Vagina (tissue), 2 donors: ENCODE data around the gene ICA1L. TPM values are rescaled to one million over a fixed set of nuclear protein-coding genes. Genes with fewer than 3 reads are reported as not detected.

Source experiments
- DNase-seq, 2 donors: peaks; one replicate each; pipeline ENCODE4 v3.0.0-alpha.2; 2017; ENCODE audit errors: extremely low spot score in 2 of 2
- H3K27ac ChIP-seq: fragments of 200-600 bp; sonication (generic); one replicate; pipeline ENCODE4 v1.5.1; 2019
- H3K27me3 ChIP-seq: fragments of 200-600 bp; sonication (generic); one replicate; pipeline ENCODE4 v1.5.1; 2019
- H3K36me3 ChIP-seq, 2 donors: fragments of 200-600 bp; sonication (generic); one replicate each; pipeline ENCODE4 v1.5.1; 2017 to 2019
- H3K4me1 ChIP-seq: fragments of 200-600 bp; sonication (generic); one replicate; pipeline ENCODE4 v1.5.1; 2019
- H3K4me3 ChIP-seq, 2 donors: fragments of 200-600 bp; sonication (generic); 1 replicate in 1 of 2; 2 replicates in 1 of 2; pipeline ENCODE4 v1.5.1; 2016 to 2019
- H3K9me3 ChIP-seq: fragments of 200-600 bp; sonication (generic); one replicate; pipeline ENCODE4 v1.5.1; 2019
- CTCF ChIP-seq, 3 experiments: fragments of 450-650 bp in 2 of 3; fragments of 200-600 bp in 1 of 3; sonication (generic) in 1 of 3; IDR thresholded peaks; one replicate each; pipeline ENCODE4 v1.5.1; 2017 to 2019; ENCODE audit warnings: antibody characterized with exemption in 3 of 3, mild to moderate bottlenecking in 2 of 3, moderate library complexity in 2 of 3
- POLR2A ChIP-seq, 2 donors: fragments of 450-650 bp; IDR thresholded peaks; one replicate each; pipeline ENCODE4 v1.6.1; 2017; ENCODE audit warnings: antibody characterized with exemption in 2 of 2, mild to moderate bottlenecking in 2 of 2, moderate library complexity in 2 of 2
- POLR2AphosphoS5 ChIP-seq, 2 donors: sonication (generic); formaldehyde crosslinking; IDR thresholded peaks; one replicate each; pipeline ENCODE4 v1.9.0; 2017; ENCODE audit warnings: antibody characterized with exemption in 2 of 2, mild to moderate bottlenecking in 2 of 2, low read depth in 1 of 2; ENCODE audit not compliant: insufficient read depth in 1 of 2
- intact Hi-C: fragments of 100-400 bp; cut with DNase I; formaldehyde crosslinking; loops from one replicate; pipeline ENCODE4 v1.15.1; 2023
- total RNA-seq: library from RNA; depleted of rRNA; stranded (reverse); fragments of >200 nt; gene quantifications from one replicate; pipeline ENCODE4 v1.2.3, GENCODE V29; 2016

ICA1L gene
- total RNA-seq, 1 donor from 2014 or later: 21.6 TPM

DNA sequence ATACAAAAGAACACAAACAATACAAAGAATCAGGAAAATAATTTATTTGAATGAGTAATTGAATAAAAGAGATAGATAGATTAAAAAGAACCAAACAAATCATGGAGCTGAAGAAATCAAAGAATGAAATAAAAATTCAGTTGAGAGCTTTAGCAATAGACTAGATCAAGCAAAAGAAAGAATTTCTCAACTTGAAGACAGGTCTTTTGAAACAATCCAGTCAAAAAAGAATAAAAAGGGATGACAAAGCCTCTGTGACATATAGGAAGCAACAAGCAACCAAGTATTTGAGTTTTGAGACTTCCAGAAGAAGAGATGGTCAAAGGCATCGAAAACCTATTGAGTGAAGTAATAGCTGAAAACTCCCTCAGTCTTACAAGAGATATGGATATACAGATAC is 128.0 kb downstream of the ICA1L start:
- Histone ChIP-seq H3K27ac (no peak overlapping the region), H3K4me3 (no peak overlapping the region), H3K4me1 (no peaks in the 10 kb centered on the region), H3K36me3 (no peaks in the 10 kb centered on the region), H3K27me3 (no peaks in the 10 kb centered on the region), H3K9me3 (no peaks in the 10 kb centered on the region)
- intact Hi-C loops: no loop called here
- no peak for DNase-seq
- TF ChIP-seq POLR2AphosphoS5 (IDR thresholded peaks at IDR 0.05; ENCODE audit: insufficient read depth in 1 of 2, low read depth in 1 of 2) (no peak), CTCF (IDR thresholded peaks at IDR 0.05) (no peak), POLR2A (IDR thresholded peaks at IDR 0.05) (no peak)

DNA sequence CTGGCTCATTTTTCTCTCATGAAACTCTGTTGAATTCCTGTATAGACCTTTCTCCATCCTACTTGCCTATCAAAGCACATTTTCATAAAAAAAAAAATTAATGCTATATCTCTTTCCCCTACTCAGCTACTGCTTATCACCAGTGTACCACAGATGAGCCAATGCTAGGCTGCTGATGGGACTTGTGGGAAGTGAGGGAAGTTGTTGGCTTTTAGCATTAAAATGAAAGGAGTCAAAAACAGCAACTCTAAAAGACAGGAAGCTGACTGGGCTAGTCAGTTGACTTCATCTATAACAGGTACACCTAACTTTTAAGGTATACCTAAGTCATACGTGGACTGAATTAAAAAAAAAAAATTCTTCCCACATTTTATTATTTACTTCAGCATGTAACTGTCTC is 134.7 kb downstream of the ICA1L start:
- no peaks in the 10 kb centered on the region for H3K27me3 ChIP-seq
- no peaks in the 10 kb centered on the region for H3K9me3 ChIP-seq
- no peaks in the 10 kb centered on the region for H3K4me1 ChIP-seq
- no peak for TF ChIP-seq POLR2AphosphoS5 (IDR thresholded peaks at IDR 0.05; ENCODE audit: insufficient read depth in 1 of 2, low read depth in 1 of 2)
- no peak for TF ChIP-seq POLR2A (IDR thresholded peaks at IDR 0.05)
- TF ChIP-seq CTCF (IDR thresholded peaks at IDR 0.05): no peak
- intact Hi-C loops: no loop called here
- peaks cover 0 to 17% of the 10 kb centered on the region in 2 donors for H3K36me3 ChIP-seq
- DNase-seq: no peak
- no peak overlapping the region for H3K27ac ChIP-seq
- no peak overlapping the region for H3K4me3 ChIP-seq

DNA sequence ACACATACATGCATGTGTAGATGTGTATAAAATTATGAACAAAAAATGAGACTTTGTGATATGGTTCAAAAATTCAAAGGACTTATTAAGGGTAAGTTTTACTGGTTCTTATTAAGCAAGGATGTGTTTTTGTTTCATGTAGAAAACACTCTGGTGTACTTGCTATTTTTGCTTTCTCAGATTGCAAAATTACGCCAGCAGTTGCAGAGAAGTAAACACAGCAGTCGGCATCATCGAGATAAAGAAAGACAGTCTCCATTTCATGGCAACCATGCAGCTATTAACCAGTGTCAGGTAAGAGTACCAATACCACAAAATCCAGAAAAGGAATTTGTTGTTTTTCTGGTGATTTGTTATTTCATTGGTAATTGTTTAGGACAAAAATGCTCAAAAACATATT is 145.5 kb downstream of the ICA1L start:
- Histone ChIP-seq H3K36me3 (peaks cover 0 to 7% of the 10 kb centered on the region in 2 donors), H3K4me1 (no peaks in the 10 kb centered on the region), H3K4me3 (no peak overlapping the region), H3K27me3 (no peaks in the 10 kb centered on the region), H3K9me3 (no peaks in the 10 kb centered on the region), H3K27ac (no peak overlapping the region)
- DNase-seq: no peak
- no peak for TF ChIP-seq POLR2A (IDR thresholded peaks at IDR 0.05)
- no peak for TF ChIP-seq POLR2AphosphoS5 (IDR thresholded peaks at IDR 0.05; ENCODE audit: insufficient read depth in 1 of 2, low read depth in 1 of 2)
- TF ChIP-seq CTCF (IDR thresholded peaks at IDR 0.05): no peak
- intact Hi-C loops: no loop called here

DNA sequence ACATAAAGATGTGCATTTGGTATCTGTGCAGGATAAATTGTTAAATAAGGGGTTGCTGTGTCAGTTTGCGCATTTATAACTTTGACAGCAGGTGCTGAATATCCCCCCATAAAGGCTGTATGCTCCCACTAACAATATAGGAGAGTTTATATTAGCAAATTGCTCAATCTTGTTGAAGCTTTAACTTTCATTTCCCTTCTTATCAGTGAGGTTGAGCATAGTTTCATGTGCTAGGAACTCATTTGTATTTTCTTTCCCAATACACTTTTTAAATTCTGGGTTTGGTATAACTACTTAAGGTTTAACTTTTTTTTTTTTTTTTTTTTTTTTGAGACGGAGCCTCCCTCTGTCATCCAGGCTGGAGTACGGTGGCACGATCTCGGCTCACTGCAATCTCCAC is 147.8 kb downstream of the ICA1L start:
- DNase-seq: no peak
- Histone ChIP-seq H3K9me3 (no peaks in the 10 kb centered on the region), H3K27me3 (no peaks in the 10 kb centered on the region), H3K4me3 (no peak overlapping the region), H3K27ac (no peak overlapping the region), H3K4me1 (no peaks in the 10 kb centered on the region), H3K36me3 (peaks cover 0 to 7% of the 10 kb centered on the region in 2 donors)
- intact Hi-C loops: no loop called here
- TF ChIP-seq POLR2A (IDR thresholded peaks at IDR 0.05) (no peak), CTCF (IDR thresholded peaks at IDR 0.05) (no peak), POLR2AphosphoS5 (IDR thresholded peaks at IDR 0.05; ENCODE audit: insufficient read depth in 1 of 2, low read depth in 1 of 2) (no peak)

Other genes with a start within 250 kb of the ICA1L start
- gene FAM117B, start 236.8 kb downstream of the ICA1L start, total RNA-seq: 13.5 TPM
- gene WDR12, start 39.9 kb upstream of the ICA1L start, total RNA-seq: 25.5 TPM
- gene CARF, start 40.5 kb upstream of the ICA1L start, total RNA-seq: 16.5 TPM
- gene NBEAL1, start 143.1 kb upstream of the ICA1L start, total RNA-seq: 26.3 TPM